IPS-18a (cell line): ENCODE data around the gene ZNF100.
"Not testable (repeated sequence)": the region's sequence is repeated elsewhere in the genome, so short reads cannot be mapped to it uniquely, and the experiment has no call there.

Experiments used
- H3K27ac ChIP-seq: one replicate; pipeline ENCODE4 v1.5.1; 2013; ENCODE audit warnings: low read length
- H3K27me3 ChIP-seq: one replicate; pipeline ENCODE4 v1.6.1; 2013; ENCODE audit warnings: mild to moderate bottlenecking, low read length; ENCODE audit not compliant: control insufficient read depth, insufficient read depth
- H3K36me3 ChIP-seq: one replicate; pipeline ENCODE4 v1.6.1; 2013; ENCODE audit warnings: low read depth, low read length; ENCODE audit not compliant: control insufficient read depth
- H3K4me1 ChIP-seq: one replicate; pipeline ENCODE4 v1.6.1; 2013; ENCODE audit warnings: low read depth, low read length; ENCODE audit not compliant: control insufficient read depth
- H3K4me3 ChIP-seq: one replicate; pipeline ENCODE4 v1.5.1; 2013; ENCODE audit warnings: low read length
- H3K9ac ChIP-seq: one replicate; pipeline ENCODE4 v1.6.1; 2013; ENCODE audit warnings: mild to moderate bottlenecking, low read length, moderate library complexity
- H3K9me3 ChIP-seq: one replicate; pipeline ENCODE4 v1.6.1; 2013; ENCODE audit warnings: low read depth, low read length; ENCODE audit not compliant: control insufficient read depth

Gene ZNF100

DNA sequence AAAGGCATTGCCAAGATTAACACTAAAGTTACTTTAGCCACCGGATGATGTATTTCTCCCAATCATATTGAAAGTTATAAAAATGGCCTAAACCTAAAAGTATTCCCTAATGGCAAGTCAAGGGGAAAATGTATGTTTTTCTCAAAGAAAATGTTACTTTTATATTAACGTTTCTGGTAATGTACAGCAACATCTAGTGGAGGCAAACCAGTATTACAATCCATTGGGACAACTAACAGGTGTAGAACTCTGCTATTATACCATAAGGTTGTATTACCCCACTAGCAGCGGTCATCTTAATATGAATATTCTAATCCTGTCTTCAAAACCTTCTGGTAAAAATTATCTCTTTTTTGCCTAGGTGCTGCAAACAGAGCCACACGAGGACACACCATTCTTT, 69.2 kb downstream of the ZNF100 start:
- H3K27me3 ChIP-seq = no peaks in the 10 kb centered on the region
- H3K9me3 ChIP-seq = peaks cover 11% of the 10 kb centered on the region
- H3K4me1 ChIP-seq = no peaks in the 10 kb centered on the region
- no peak overlapping the region for H3K4me3 ChIP-seq
- no peaks in the 10 kb centered on the region for H3K36me3 ChIP-seq
- H3K27ac ChIP-seq = no peak overlapping the region
- no peak overlapping the region for H3K9ac ChIP-seq

DNA sequence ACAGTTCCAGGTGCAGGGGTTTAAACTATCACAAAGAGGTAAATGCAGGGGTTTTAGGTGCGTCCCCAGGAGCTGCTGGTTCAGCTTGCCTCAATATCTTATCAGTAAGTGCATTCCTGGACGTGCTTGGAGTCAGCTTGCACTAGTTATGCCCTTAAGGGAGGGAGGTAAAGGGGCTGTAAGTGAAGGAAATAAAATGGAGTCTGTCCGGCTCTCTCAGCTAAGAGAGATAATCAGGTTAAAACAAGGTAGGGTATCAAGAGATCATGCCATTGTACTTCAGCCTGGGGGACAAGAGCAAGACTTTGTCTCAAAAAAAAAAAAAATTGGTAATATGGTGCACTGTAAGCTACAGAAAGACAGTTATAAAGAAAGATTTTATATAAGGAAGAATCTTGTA, 69.7 kb downstream of the ZNF100 start:
- Histone ChIP-seq H3K36me3 (no peaks in the 10 kb centered on the region), H3K27me3 (no peaks in the 10 kb centered on the region), H3K9me3 (peaks cover 16% of the 10 kb centered on the region), H3K4me1 (no peaks in the 10 kb centered on the region), H3K9ac (no peak overlapping the region), H3K27ac (no peak overlapping the region), H3K4me3 (no peak overlapping the region)

GRCh38 chr19:21694171-21694906, 73.0 kb downstream of the ZNF100 start:
- no peak overlapping the region for H3K27ac ChIP-seq
- H3K9me3 ChIP-seq = peaks cover 20% of the 10 kb centered on the region
- H3K36me3 ChIP-seq = no peaks in the 10 kb centered on the region
- H3K9ac ChIP-seq = no peak overlapping the region
- no peaks in the 10 kb centered on the region for H3K27me3 ChIP-seq
- no peaks in the 10 kb centered on the region for H3K4me1 ChIP-seq
- H3K4me3 ChIP-seq = no peak overlapping the region

GRCh38 chr19:21693399-21693798, 74.0 kb downstream of the ZNF100 start:
- H3K9ac ChIP-seq = no peak overlapping the region
- H3K36me3 ChIP-seq = no peaks in the 10 kb centered on the region
- peaks cover 21% of the 10 kb centered on the region for H3K9me3 ChIP-seq
- H3K4me1 ChIP-seq = no peaks in the 10 kb centered on the region
- no peak overlapping the region for H3K4me3 ChIP-seq
- H3K27me3 ChIP-seq = no peaks in the 10 kb centered on the region
- H3K27ac ChIP-seq = no peak overlapping the region

- no peak overlapping the region for H3K9ac ChIP-seq
- H3K4me1 ChIP-seq = no peaks in the 10 kb centered on the region
- no peak overlapping the region for H3K27ac ChIP-seq
- H3K9me3 ChIP-seq = peaks cover 22% of the 10 kb centered on the region
- H3K36me3 ChIP-seq = no peaks in the 10 kb centered on the region
- H3K27me3 ChIP-seq = no peaks in the 10 kb centered on the region
- no peak overlapping the region for H3K4me3 ChIP-seq
Observed at GRCh38 chr19:21691661-21692060, 75.7 kb downstream of the ZNF100 start.

- Histone ChIP-seq H3K4me3 (no peak overlapping the region), H3K9ac (no peak overlapping the region), H3K4me1 (no peaks in the 10 kb centered on the region), H3K27me3 (no peaks in the 10 kb centered on the region), H3K27ac (no peak overlapping the region), H3K36me3 (no peaks in the 10 kb centered on the region), H3K9me3 (peaks cover 32% of the 10 kb centered on the region)
Observed at GRCh38 chr19:21688464-21688863, 78.9 kb downstream of the ZNF100 start.

- Histone ChIP-seq H3K4me3 (no peak overlapping the region), H3K9ac (no peak overlapping the region), H3K9me3 (peaks cover 33% of the 10 kb centered on the region), H3K36me3 (no peaks in the 10 kb centered on the region), H3K27me3 (no peaks in the 10 kb centered on the region), H3K4me1 (no peaks in the 10 kb centered on the region), H3K27ac (no peak overlapping the region)
Observed at GRCh38 chr19:21680671-21681070, 86.7 kb downstream of the ZNF100 start.

DNA sequence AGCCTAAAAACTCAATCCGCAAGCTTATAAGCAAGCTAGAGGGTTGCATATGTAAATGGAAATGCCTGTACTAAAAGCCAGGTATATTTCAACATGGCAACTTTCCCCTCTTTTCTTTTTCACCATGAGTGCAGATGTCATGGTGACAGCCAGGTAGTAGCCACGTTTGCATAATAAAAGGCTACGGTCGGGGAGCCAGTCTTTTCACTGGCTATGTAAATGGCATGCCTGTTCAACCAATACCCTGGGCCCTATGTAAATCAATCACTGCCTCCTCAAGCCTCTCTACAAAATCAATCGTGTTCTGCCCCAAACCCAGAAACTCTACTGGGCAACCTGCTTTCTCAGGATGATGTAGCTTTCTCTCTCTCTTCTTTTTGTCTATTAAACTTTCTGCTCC, 87.4 kb downstream of the ZNF100 start:
- H3K4me1 ChIP-seq = no peaks in the 10 kb centered on the region
- no peaks in the 10 kb centered on the region for H3K36me3 ChIP-seq

DNA sequence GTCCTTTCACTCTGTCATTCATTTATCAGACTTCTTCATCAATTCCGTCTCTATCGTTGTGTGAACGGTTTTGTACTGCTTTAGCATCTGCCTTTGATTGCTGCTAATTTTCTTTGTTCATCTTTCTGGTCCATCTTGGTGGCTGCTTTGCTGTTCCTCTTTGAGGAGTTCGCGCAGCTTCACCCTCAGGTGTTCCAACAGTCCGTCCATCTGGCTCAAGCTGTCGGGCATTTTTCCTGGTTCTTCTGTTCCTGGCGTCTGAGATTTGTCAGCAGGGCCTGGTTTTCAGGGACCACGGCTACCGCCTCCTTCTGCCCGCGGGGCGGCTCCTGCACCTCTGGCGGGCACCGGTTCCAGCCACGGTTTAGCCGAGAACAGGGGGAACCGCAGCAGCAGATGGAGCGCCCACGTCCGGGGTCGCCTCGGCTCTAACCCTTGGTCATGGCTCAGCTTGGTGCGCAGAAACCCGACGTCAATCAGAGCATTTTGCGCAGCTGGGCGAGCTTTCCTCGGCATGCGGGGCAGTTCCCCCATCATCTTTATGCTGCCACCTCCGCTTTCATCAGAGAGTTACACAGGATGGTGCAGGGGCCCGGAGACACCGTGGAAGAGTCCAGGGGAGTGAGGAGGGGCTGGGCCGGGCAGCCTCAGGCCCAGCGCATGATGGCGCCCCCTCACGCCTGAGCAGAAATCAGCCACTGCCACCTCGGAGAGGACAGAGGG, 89.5 kb downstream of the ZNF100 start:
- Histone ChIP-seq H3K36me3 (no peaks in the 10 kb centered on the region), H3K4me3 (no peak overlapping the region), H3K9ac (no peak overlapping the region), H3K4me1 (no peaks in the 10 kb centered on the region), H3K27me3 (no peaks in the 10 kb centered on the region), H3K27ac (no peak overlapping the region), H3K9me3 (peaks cover 20% of the 10 kb centered on the region)

More for the DNA sequence above, 87.4 kb downstream of the ZNF100 start:
- Histone ChIP-seq H3K9ac (no peak overlapping the region), H3K4me3 (no peak overlapping the region), H3K9me3 (peaks cover 27% of the 10 kb centered on the region), H3K27me3 (no peaks in the 10 kb centered on the region), H3K27ac (no peak overlapping the region)

DNA sequence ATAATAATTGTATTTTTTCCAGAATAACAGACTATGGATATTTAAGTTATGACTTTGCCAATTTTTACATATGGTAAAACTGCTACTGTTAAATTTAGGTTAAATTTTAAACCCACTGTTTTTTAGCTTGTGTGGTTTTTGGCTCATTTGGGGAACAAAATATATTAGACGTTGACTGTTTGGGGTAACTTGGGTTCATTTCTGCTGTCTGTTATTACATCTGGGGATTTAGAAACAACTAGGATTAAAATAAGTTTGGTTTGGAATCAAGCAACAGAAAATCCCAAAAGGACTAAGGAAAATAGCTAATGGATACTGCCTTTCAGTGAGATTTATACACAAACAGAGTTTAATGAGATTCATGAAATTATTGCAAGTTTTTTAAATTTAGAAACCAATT, 92.9 kb downstream of the ZNF100 start:
- Histone ChIP-seq H3K4me1 (no peaks in the 10 kb centered on the region), H3K9me3 (peaks cover 8% of the 10 kb centered on the region), H3K4me3 (no peak overlapping the region), H3K27me3 (no peaks in the 10 kb centered on the region), H3K36me3 (no peaks in the 10 kb centered on the region), H3K27ac (no peak overlapping the region), H3K9ac (no peak overlapping the region)

GRCh38 chr19:21673479-21673878, 93.9 kb downstream of the ZNF100 start:
- not testable (repeated sequence) for H3K9ac ChIP-seq, H3K36me3 ChIP-seq, H3K27ac ChIP-seq, H3K4me3 ChIP-seq, H3K9me3 ChIP-seq, H3K4me1 ChIP-seq, H3K27me3 ChIP-seq
